ENCODE results near the gene CNTLN. TPM values are rescaled to one million over a fixed set of nuclear protein-coding genes. Genes with fewer than 3 reads are reported as not detected.

CNTLN gene
- total and polyA plus RNA-seq, 2 experiments from 2014 or later: 3.6 to 9.2 TPM

GRCh38 chr9:17472126-17472525 lies 337.3 kb downstream of the CNTLN start:
- no peak for TF ChIP-seq EZH2phosphoT487 (IDR thresholded peaks at IDR 0.05; ENCODE audit: low read depth, severe bottlenecking, unreplicated experiment)
- no peak for TF ChIP-seq EZH2 (IDR thresholded peaks at IDR 0.05; ENCODE audit: borderline replicate concordance)
- no peak for TF ChIP-seq CTCF (IDR thresholded peaks at IDR 0.05; ENCODE audit: poor library complexity)
- H3K4me3 ChIP-seq: no peak overlapping the region
- no peak for DNase-seq (ENCODE audit: low spot score)

GRCh38 chr9:17476401-17476800 lies 341.6 kb downstream of the CNTLN start:
- TF ChIP-seq EZH2phosphoT487 (IDR thresholded peaks at IDR 0.05; ENCODE audit: low read depth, severe bottlenecking, unreplicated experiment) (no peak), EZH2 (IDR thresholded peaks at IDR 0.05; ENCODE audit: borderline replicate concordance) (no peak), CTCF (IDR thresholded peaks at IDR 0.05; ENCODE audit: poor library complexity) (no peak)
- Histone ChIP-seq H3K36me3 (replicated peaks; ENCODE audit: insufficient read depth, low read depth) (no peaks in the 10 kb centered on the region), H3K4me3 (no peak overlapping the region), H3K4me2 (no peak overlapping the region), H3K79me2 (no peaks in the 10 kb centered on the region), H3K9me2 (replicated peaks; ENCODE audit: insufficient read depth) (no peaks in the 10 kb centered on the region), H3K4me1 (ENCODE audit: insufficient read depth) (no peaks in the 10 kb centered on the region), H3K27me3 (no peaks in the 10 kb centered on the region), H2AFZ (no peak overlapping the region), H3K27ac (no peak overlapping the region), H4K20me1 (ENCODE audit: insufficient read depth, poor library complexity, severe bottlenecking) (no peaks in the 10 kb centered on the region), H3K9me3 (ENCODE audit: low read depth) (no peaks in the 10 kb centered on the region)
- DNase-seq (ENCODE audit: low spot score): no peak

More at GRCh38 chr9:17472126-17472525, 337.3 kb downstream of the CNTLN start:
- 96% methylated on average over 2 of the region's 2 CpGs for WGBS (ENCODE audit: low lambda C conversion rate, missing lambda C conversion rate)
- no peaks in the 10 kb centered on the region for H3K27me3 ChIP-seq
- no peak overlapping the region for H3K27ac ChIP-seq
- H3K9me2 ChIP-seq (replicated peaks; ENCODE audit: insufficient read depth): no peaks in the 10 kb centered on the region
- no peak overlapping the region for H3K4me2 ChIP-seq
- no peaks in the 10 kb centered on the region for H3K9me3 ChIP-seq (ENCODE audit: low read depth)
- no peaks in the 10 kb centered on the region for H4K20me1 ChIP-seq (ENCODE audit: insufficient read depth, poor library complexity, severe bottlenecking)
- no peaks in the 10 kb centered on the region for H3K36me3 ChIP-seq (replicated peaks; ENCODE audit: insufficient read depth, low read depth)
- no peak overlapping the region for H2AFZ ChIP-seq
- H3K79me2 ChIP-seq: no peaks in the 10 kb centered on the region
- H3K4me1 ChIP-seq (ENCODE audit: insufficient read depth): no peaks in the 10 kb centered on the region

GRCh38 chr9:17477816-17478215 lies 343.0 kb downstream of the CNTLN start:
- H3K4me2 ChIP-seq: no peak overlapping the region
- no peaks in the 10 kb centered on the region for H3K27me3 ChIP-seq
- TF ChIP-seq EZH2 (IDR thresholded peaks at IDR 0.05; ENCODE audit: borderline replicate concordance): no peak
- TF ChIP-seq CTCF (IDR thresholded peaks at IDR 0.05; ENCODE audit: poor library complexity): no peak
- no peak for TF ChIP-seq EZH2phosphoT487 (IDR thresholded peaks at IDR 0.05; ENCODE audit: low read depth, severe bottlenecking, unreplicated experiment)
- H3K36me3 ChIP-seq (replicated peaks; ENCODE audit: insufficient read depth, low read depth): no peaks in the 10 kb centered on the region
- H3K9me3 ChIP-seq (ENCODE audit: low read depth): no peaks in the 10 kb centered on the region
- H3K27ac ChIP-seq: no peak overlapping the region
- H3K79me2 ChIP-seq: no peaks in the 10 kb centered on the region
- no peaks in the 10 kb centered on the region for H3K4me1 ChIP-seq (ENCODE audit: insufficient read depth)
- no peaks in the 10 kb centered on the region for H3K9me2 ChIP-seq (replicated peaks; ENCODE audit: insufficient read depth)
- no peaks in the 10 kb centered on the region for H4K20me1 ChIP-seq (ENCODE audit: insufficient read depth, poor library complexity, severe bottlenecking)
- no peak overlapping the region for H3K4me3 ChIP-seq
- no peak overlapping the region for H2AFZ ChIP-seq
- no peak for DNase-seq (ENCODE audit: low spot score)

GRCh38 chr9:17480966-17481365 lies 346.1 kb downstream of the CNTLN start:
- no peaks in the 10 kb centered on the region for H3K36me3 ChIP-seq (replicated peaks; ENCODE audit: insufficient read depth, low read depth)
- TF ChIP-seq EZH2 (IDR thresholded peaks at IDR 0.05; ENCODE audit: borderline replicate concordance): no peak
- TF ChIP-seq CTCF (IDR thresholded peaks at IDR 0.05; ENCODE audit: poor library complexity): no peak
- no peak for TF ChIP-seq EZH2phosphoT487 (IDR thresholded peaks at IDR 0.05; ENCODE audit: low read depth, severe bottlenecking, unreplicated experiment)
- no peaks in the 10 kb centered on the region for H3K27me3 ChIP-seq
- no peaks in the 10 kb centered on the region for H3K4me1 ChIP-seq (ENCODE audit: insufficient read depth)
- no peaks in the 10 kb centered on the region for H3K79me2 ChIP-seq
- no peaks in the 10 kb centered on the region for H3K9me2 ChIP-seq (replicated peaks; ENCODE audit: insufficient read depth)
- 97% methylated on average over 4 of the region's 4 CpGs for WGBS (ENCODE audit: low lambda C conversion rate, missing lambda C conversion rate)
- no peak overlapping the region for H3K4me2 ChIP-seq
- no peak for DNase-seq (ENCODE audit: low spot score)
- no peak overlapping the region for H2AFZ ChIP-seq
- H3K27ac ChIP-seq: no peak overlapping the region
- H4K20me1 ChIP-seq (ENCODE audit: insufficient read depth, poor library complexity, severe bottlenecking): no peaks in the 10 kb centered on the region
- H3K9me3 ChIP-seq (ENCODE audit: low read depth): no peaks in the 10 kb centered on the region
- no peak overlapping the region for H3K4me3 ChIP-seq

Data from hepatocyte (in vitro differentiated cells).